Upper lobe of right lung (tissue), 1 donor: ENCODE data around the gene HSD17B3. TPM values are rescaled to one million over a fixed set of nuclear protein-coding genes. Genes with fewer than 3 reads are reported as not detected.

Source experiments
- ATAC-seq: fragments of 200-7000 bp; cut with Tn5 transposase; one replicate; pipeline ENCODE4 v1.9.1; 2020; ENCODE audit warnings: mild to moderate bottlenecking, moderate library complexity
- DNase-seq: peaks from one replicate; pipeline ENCODE4 v3.0.0-alpha.2; 2020
- H3K27ac ChIP-seq: fragments of 200-600 bp; one replicate; pipeline ENCODE4 v1.8.0; 2022
- H3K27me3 ChIP-seq: fragments of 200-600 bp; one replicate; pipeline ENCODE4 v1.8.0; 2022; ENCODE audit warnings: mild to moderate bottlenecking
- H3K36me3 ChIP-seq: fragments of 200-600 bp; one replicate; pipeline ENCODE4 v1.8.0; 2022
- H3K4me1 ChIP-seq: fragments of 200-600 bp; one replicate; pipeline ENCODE4 v1.8.0; 2022
- H3K4me3 ChIP-seq: fragments of 200-600 bp; one replicate; pipeline ENCODE4 v1.8.0; 2022; ENCODE audit warnings: mild to moderate bottlenecking
- H3K9me3 ChIP-seq: fragments of 200-600 bp; one replicate; pipeline ENCODE4 v1.8.0; 2022
- intact Hi-C: fragments of 100-400 bp; cut with DNase I; formaldehyde crosslinking; loops from one replicate; pipeline ENCODE4 v1.11.0; 2022
- total RNA-seq: library from RNA; stranded (reverse); fragmentation: NEBNext Ultra II Directional; extraction: Animal tissue kit (Norgen Biotek cat#: 25700); gene quantifications from one replicate; pipeline ENCODE4 v1.2.1, GENCODE V29; 2021
- TF ChIP-seq, protein P1 (sequence below): fragments of 200-600 bp; IDR thresholded peaks from one replicate; pipeline ENCODE4 v1.8.0; 2022; ENCODE audit warnings: antibody characterized with exemption
- donor health status: DM: no; HTN: yes; CAD: no; lungs with severe emphysema.

Gene HSD17B3
- total RNA-seq, 1 donor from 2014 or later: 0.81 TPM

DNA sequence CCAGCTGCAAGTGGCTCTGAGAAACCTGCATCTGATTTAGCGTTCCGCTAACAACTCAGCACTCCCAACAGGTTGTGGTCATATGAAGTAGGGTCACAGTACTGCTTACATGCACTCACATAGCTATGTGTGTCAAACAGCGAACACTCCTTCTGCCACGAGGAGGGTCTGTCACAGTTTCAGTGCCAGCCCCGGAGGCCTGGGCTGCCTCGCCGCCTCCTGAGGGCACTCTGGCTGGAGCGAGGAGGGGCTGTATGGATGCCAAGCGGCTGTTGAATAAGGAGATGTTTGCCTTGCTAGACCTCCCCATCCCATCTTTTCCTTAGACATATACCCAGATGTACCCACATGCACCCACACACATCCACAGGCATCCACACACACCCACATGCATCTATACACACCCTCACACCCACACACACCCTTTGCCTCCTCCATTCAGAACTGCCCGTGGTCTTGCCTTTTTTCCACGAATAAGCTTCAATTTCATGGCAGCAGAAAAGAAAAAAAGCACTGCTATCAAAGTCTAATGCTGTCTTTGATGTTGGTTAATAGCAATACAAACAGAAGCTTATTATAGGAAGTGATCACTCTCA is 95.7 kb downstream of the HSD17B3 start:
- TF ChIP-seq, protein P1, sequence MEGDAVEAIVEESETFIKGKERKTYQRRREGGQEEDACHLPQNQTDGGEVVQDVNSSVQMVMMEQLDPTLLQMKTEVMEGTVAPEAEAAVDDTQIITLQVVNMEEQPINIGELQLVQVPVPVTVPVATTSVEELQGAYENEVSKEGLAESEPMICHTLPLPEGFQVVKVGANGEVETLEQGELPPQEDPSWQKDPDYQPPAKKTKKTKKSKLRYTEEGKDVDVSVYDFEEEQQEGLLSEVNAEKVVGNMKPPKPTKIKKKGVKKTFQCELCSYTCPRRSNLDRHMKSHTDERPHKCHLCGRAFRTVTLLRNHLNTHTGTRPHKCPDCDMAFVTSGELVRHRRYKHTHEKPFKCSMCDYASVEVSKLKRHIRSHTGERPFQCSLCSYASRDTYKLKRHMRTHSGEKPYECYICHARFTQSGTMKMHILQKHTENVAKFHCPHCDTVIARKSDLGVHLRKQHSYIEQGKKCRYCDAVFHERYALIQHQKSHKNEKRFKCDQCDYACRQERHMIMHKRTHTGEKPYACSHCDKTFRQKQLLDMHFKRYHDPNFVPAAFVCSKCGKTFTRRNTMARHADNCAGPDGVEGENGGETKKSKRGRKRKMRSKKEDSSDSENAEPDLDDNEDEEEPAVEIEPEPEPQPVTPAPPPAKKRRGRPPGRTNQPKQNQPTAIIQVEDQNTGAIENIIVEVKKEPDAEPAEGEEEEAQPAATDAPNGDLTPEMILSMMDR: no peak
- Histone ChIP-seq H3K9me3 (no peaks in the 10 kb centered on the region), H3K36me3 (no peaks in the 10 kb centered on the region), H3K4me1 (no peaks in the 10 kb centered on the region), H3K27me3 (no peaks in the 10 kb centered on the region), H3K4me3 (no peak overlapping the region), H3K27ac (no peak overlapping the region)
- no peak for DNase-seq
- intact Hi-C loops: no loop called here
- ATAC-seq: no peak

DNA sequence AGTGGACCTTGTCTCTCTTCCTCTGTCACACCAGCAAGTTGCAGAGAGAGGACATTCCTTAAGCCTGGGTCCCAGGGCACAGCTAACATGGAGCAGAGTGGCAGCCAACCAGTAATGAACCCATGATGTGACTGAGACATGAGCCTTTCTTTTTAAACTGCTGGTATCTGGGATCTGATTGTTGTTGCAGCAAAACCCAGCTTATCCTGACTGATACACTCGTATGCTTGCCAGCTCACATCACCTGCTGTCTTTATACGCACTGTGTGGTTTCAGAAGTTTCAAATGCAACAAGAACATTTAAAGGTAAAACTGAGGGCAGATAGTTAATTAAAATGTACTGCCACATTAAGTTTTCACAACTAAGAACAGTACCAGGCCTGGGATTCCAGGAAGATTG is 97.1 kb downstream of the HSD17B3 start:
- no peak for ATAC-seq
- Histone ChIP-seq H3K36me3 (no peaks in the 10 kb centered on the region), H3K4me1 (no peaks in the 10 kb centered on the region), H3K27me3 (no peaks in the 10 kb centered on the region), H3K9me3 (no peaks in the 10 kb centered on the region), H3K4me3 (no peak overlapping the region), H3K27ac (no peak overlapping the region)
- intact Hi-C loops: no loop called here
- TF ChIP-seq, protein P1: no peak
- DNase-seq: no peak

DNA sequence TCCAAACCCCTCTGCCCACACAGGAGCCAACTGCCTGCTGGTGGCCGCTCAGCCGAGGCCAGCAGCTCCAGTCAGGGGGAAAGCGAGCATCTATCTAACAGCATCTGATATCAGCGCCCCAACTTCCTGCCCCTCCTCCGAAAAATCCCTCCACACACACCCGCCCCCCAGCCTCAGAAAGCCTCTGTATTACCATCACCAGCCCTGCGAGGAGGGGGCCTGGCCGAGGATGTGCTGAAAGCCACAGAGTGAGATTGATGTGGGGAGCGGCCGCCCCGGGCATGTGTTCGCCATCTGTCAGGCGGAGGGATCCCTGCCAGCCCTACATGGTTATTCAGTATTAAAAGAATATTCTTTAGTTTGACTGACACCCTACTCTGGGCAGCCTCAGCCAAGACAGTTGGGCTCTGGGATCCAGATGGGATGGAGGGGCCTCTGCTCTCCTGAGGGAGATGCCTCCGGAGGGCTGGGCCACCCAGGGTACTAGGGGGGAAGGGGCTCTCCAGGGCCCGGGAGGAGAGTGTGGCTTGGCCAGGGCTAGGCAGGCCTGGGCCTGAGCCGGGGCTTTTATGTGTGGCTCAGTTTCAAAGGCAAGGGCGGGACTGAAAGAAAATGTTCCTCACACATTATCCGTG is 98.0 kb downstream of the HSD17B3 start:
- H3K27me3 ChIP-seq: no peaks in the 10 kb centered on the region
- no peaks in the 10 kb centered on the region for H3K36me3 ChIP-seq
- intact Hi-C loops: no loop called here
- no peak for ATAC-seq
- no peak overlapping the region for H3K27ac ChIP-seq
- H3K4me3 ChIP-seq: no peak overlapping the region
- no peak for DNase-seq
- no peaks in the 10 kb centered on the region for H3K4me1 ChIP-seq
- TF ChIP-seq, protein P1: no peak
- H3K9me3 ChIP-seq: no peaks in the 10 kb centered on the region

DNA sequence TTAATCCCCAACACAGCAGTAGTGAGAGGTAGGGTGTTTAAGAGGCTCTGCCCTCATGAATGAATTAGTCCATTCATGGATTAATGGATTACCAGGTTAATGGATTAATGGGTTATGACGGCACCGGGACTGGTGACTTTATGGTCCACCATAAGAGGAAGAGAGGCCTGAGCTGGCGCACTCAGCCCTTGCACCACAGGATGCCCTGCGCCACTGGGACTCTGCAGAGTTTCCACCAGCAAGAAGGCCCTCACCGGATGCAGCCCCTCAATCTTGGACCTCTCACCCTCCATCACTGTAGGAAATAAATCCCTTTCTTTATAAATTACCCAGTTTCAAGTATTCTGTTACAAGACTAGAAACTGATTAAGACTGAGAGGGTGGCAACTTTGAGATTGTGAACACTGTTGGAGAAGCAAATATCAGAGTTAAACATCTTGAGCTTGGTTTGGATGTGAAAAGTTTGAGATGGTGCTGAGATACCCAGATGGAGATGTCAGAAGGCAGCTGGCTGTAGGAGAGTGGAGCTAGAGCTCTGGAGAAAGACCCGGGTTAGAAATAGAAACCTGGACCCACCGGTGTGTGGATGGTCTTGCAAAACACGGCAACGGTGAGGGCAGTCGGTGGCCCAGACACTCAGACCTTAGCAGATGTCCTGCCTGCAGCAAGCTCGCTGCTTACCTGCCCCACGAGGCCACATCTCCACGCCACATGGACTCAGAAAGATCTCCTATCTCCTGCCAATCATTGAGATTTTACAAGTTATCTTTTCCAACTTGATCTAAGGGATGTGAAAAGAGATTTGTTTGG is 98.8 kb downstream of the HSD17B3 start:
- TF ChIP-seq, protein P1: no peak
- no peak for ATAC-seq
- H3K36me3 ChIP-seq: no peaks in the 10 kb centered on the region

DNA sequence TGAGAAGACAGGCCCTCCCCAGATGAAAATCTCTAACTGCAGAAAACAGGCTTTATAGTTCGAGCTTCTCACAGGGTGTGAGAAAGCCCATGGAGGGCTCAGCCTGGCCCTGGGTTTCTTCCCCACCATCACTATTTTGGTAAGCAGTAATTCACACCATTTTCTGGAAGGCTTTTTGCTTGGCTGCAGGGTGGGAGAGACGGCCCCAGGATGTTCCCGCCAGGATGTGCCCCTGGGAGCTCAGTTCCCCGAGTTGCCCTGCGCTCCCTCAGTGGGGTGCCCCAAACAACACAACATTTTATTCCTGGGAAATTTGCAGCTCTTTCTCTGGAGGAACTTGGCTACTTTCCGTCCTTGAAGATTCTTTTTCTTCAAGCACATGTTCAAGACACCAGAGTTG is 100.8 kb downstream of the HSD17B3 start:
- H3K4me1 ChIP-seq: no peaks in the 10 kb centered on the region
- H3K4me3 ChIP-seq: no peak overlapping the region
- DNase-seq: no peak
- TF ChIP-seq, protein P1: no peak
- ATAC-seq: no peak
- intact Hi-C loops: no loop called here
- H3K27ac ChIP-seq: no peak overlapping the region
- H3K36me3 ChIP-seq: no peaks in the 10 kb centered on the region
- no peaks in the 10 kb centered on the region for H3K27me3 ChIP-seq
- H3K9me3 ChIP-seq: no peaks in the 10 kb centered on the region

More for the DNA sequence above, 98.8 kb downstream of the HSD17B3 start:
- no peak for DNase-seq
- no peaks in the 10 kb centered on the region for H3K9me3 ChIP-seq
- H3K27me3 ChIP-seq: no peaks in the 10 kb centered on the region
- no peak overlapping the region for H3K4me3 ChIP-seq
- no peaks in the 10 kb centered on the region for H3K4me1 ChIP-seq
- no peak overlapping the region for H3K27ac ChIP-seq
- intact Hi-C loops: no loop called here
